Measurements from ENCODE around the gene CDCA5.

CDCA5 gene

GRCh38 chr11:65043881-65044501 is 39.8 kb downstream of the CDCA5 start:
- no peak overlapping the region for H3K4me3 ChIP-seq (ENCODE audit: low read depth, low read length)
- H3K27me3 ChIP-seq (replicated peaks): no peaks in the 10 kb centered on the region
- TF ChIP-seq CTCF (IDR thresholded peaks at IDR 0.05; ENCODE audit: low read depth, low read length, missing control alignments): no peak
- H3K36me3 ChIP-seq (replicated peaks): peaks cover 3% of the 10 kb centered on the region
- in situ Hi-C loops (cut with HindIII; ENCODE audit: low pct_ligation_motif_present, low sequenced_read_pairs): no loop called here
- H3K27ac ChIP-seq: no peak overlapping the region
- no peak for DNase-seq

GRCh38 chr11:65042891-65043290 is 40.9 kb downstream of the CDCA5 start:
- H3K27me3 ChIP-seq (replicated peaks): no peaks in the 10 kb centered on the region
- in situ Hi-C loops (cut with HindIII; ENCODE audit: low pct_ligation_motif_present, low sequenced_read_pairs): no loop called here
- no peak overlapping the region for H3K4me3 ChIP-seq (ENCODE audit: low read depth, low read length)
- peaks cover 6% of the 10 kb centered on the region for H3K36me3 ChIP-seq (replicated peaks)
- H3K27ac ChIP-seq: no peak overlapping the region
- TF ChIP-seq CTCF (IDR thresholded peaks at IDR 0.05; ENCODE audit: low read depth, low read length, missing control alignments): no peak
- no peak for DNase-seq

GRCh38 chr11:65040847-65041622 is 42.8 kb downstream of the CDCA5 start, which contains the start of gene SAC3D1:
Gene SAC3D1 (plus strand): TSS chr11:65041210. CDS start chr11:65041293, 83 bp downstream.
- Histone ChIP-seq H3K27ac (peak within 1 kb of the TSS; percentile 66), H3K4me3 (ENCODE audit: low read depth, low read length) (peak within 1 kb of the TSS; percentile 67), H3K36me3 (replicated peaks) (peaks cover 6% of the 10 kb centered on the region), H3K27me3 (replicated peaks) (no peaks in the 10 kb centered on the region)
- no peak for TF ChIP-seq CTCF (IDR thresholded peaks at IDR 0.05; ENCODE audit: low read depth, low read length, missing control alignments)
- in situ Hi-C loops (cut with HindIII; ENCODE audit: low pct_ligation_motif_present, low sequenced_read_pairs): no loop called here
- peak; percentile 81 for DNase-seq

GRCh38 chr11:65040520-65040846 is 43.4 kb downstream of the CDCA5 start:
- in situ Hi-C loops (cut with HindIII; ENCODE audit: low pct_ligation_motif_present, low sequenced_read_pairs): no loop called here
- peaks cover 6% of the 10 kb centered on the region for H3K36me3 ChIP-seq (replicated peaks)
- H3K27me3 ChIP-seq (replicated peaks): no peaks in the 10 kb centered on the region
- H3K27ac ChIP-seq: peak overlapping the region; percentile 66
- no peak for TF ChIP-seq CTCF (IDR thresholded peaks at IDR 0.05; ENCODE audit: low read depth, low read length, missing control alignments)
- DNase-seq: no peak
- H3K4me3 ChIP-seq (ENCODE audit: low read depth, low read length): peak overlapping the region; percentile 67

GRCh38 chr11:65036931-65037330 is 46.9 kb downstream of the CDCA5 start:
- DNase-seq: no peak
- H3K36me3 ChIP-seq (replicated peaks): peaks cover 12% of the 10 kb centered on the region
- no peak for TF ChIP-seq CTCF (IDR thresholded peaks at IDR 0.05; ENCODE audit: low read depth, low read length, missing control alignments)
- H3K4me3 ChIP-seq (ENCODE audit: low read depth, low read length): no peak overlapping the region
- no peak overlapping the region for H3K27ac ChIP-seq
- H3K27me3 ChIP-seq (replicated peaks): no peaks in the 10 kb centered on the region
- in situ Hi-C loops (cut with HindIII; ENCODE audit: low pct_ligation_motif_present, low sequenced_read_pairs): no loop called here

Measured in brain microvascular endothelial cell (primary cell).